Left ventricle myocardium inferior (tissue), 1 donor: ENCODE data around the gene SNX19. TPM values are rescaled to one million over a fixed set of nuclear protein-coding genes. Genes with fewer than 3 reads are reported as not detected.

Experiments
- DNase-seq: peaks from one replicate; pipeline ENCODE4 v3.0.0-alpha.2; 2020
- H3K27ac ChIP-seq: fragments of 200-600 bp; replicated peaks from 2 replicates; pipeline ENCODE4 v1.8.0; 2021
- H3K27me3 ChIP-seq: fragments of 200-600 bp; 2 replicates; pipeline ENCODE4 v1.8.0; 2021; ENCODE audit warnings: low read depth
- H3K36me3 ChIP-seq: fragments of 200-600 bp; 2 replicates; pipeline ENCODE4 v1.8.0; 2021
- H3K4me1 ChIP-seq: fragments of 200-600 bp; 2 replicates; pipeline ENCODE4 v1.8.0; 2021
- H3K4me3 ChIP-seq: fragments of 200-600 bp; 2 replicates; pipeline ENCODE4 v1.8.0; 2021; ENCODE audit warnings: mild to moderate bottlenecking, moderate library complexity
- H3K9me3 ChIP-seq: fragments of 200-600 bp; replicated peaks from 2 replicates; pipeline ENCODE4 v1.8.0; 2021
- intact Hi-C: fragments of 100-400 bp; cut with micrococcal nuclease; formaldehyde crosslinking; loops from one replicate; pipeline ENCODE4 v1.11.0; 2022
- total RNA-seq: library from RNA; stranded (reverse); fragmentation: NEBNext Ultra II Directional; extraction: Animal tissue kit (Norgen Biotek cat#: 25700); gene quantifications from one replicate; pipeline ENCODE4 v1.2.1, GENCODE V29; 2021
- TF ChIP-seq, protein P1 (sequence below): fragments of 200-600 bp; IDR thresholded peaks from 2 replicates; pipeline ENCODE4 v1.8.0; 2021; ENCODE audit warnings: antibody characterized with exemption, mild to moderate bottlenecking, borderline replicate concordance
- donor health status: DM: no; HTN: yes; CAD: no; lungs with severe emphysema.

SNX19 gene
- total RNA-seq, 1 donor from 2014 or later = 56.0 TPM

DNA sequence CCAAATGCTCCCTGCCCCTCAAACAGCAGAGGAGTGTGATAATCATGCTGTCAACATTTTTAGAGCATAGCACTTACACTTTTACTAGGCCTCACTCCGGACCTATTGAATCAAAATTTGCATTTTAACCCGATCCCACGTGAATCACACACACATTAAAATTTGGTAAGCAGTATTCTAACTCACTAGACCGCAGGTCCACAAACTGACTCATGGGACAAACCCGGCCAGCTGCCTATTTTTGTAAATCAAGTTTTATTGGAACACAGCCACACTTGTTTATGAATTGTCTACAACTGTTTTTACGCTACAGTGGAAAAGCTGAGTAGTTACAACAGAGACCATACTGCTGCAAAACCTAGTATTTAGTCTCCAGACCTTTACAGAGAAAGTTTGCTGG is 43.3 kb downstream of the SNX19 start:
- peaks cover 61% of the 10 kb centered on the region for H3K4me1 ChIP-seq
- no peak for DNase-seq
- intact Hi-C loops = no loop called here
- H3K27me3 ChIP-seq = no peaks in the 10 kb centered on the region
- H3K4me3 ChIP-seq = no peak overlapping the region
- TF ChIP-seq, protein P1, sequence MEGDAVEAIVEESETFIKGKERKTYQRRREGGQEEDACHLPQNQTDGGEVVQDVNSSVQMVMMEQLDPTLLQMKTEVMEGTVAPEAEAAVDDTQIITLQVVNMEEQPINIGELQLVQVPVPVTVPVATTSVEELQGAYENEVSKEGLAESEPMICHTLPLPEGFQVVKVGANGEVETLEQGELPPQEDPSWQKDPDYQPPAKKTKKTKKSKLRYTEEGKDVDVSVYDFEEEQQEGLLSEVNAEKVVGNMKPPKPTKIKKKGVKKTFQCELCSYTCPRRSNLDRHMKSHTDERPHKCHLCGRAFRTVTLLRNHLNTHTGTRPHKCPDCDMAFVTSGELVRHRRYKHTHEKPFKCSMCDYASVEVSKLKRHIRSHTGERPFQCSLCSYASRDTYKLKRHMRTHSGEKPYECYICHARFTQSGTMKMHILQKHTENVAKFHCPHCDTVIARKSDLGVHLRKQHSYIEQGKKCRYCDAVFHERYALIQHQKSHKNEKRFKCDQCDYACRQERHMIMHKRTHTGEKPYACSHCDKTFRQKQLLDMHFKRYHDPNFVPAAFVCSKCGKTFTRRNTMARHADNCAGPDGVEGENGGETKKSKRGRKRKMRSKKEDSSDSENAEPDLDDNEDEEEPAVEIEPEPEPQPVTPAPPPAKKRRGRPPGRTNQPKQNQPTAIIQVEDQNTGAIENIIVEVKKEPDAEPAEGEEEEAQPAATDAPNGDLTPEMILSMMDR = no peak
- H3K27ac ChIP-seq = peak overlapping the region; percentile 77
- peaks cover 41% of the 10 kb centered on the region for H3K36me3 ChIP-seq
- no peaks in the 10 kb centered on the region for H3K9me3 ChIP-seq

GRCh38 chr11:130872513-130872912 is 43.8 kb downstream of the SNX19 start:
- no peaks in the 10 kb centered on the region for H3K27me3 ChIP-seq
- intact Hi-C loops = no loop called here
- DNase-seq = no peak
- H3K27ac ChIP-seq = peak overlapping the region; percentile 77
- TF ChIP-seq, protein P1 = no peak
- H3K9me3 ChIP-seq = no peaks in the 10 kb centered on the region
- peaks cover 36% of the 10 kb centered on the region for H3K36me3 ChIP-seq
- H3K4me1 ChIP-seq = peaks cover 57% of the 10 kb centered on the region
- no peak overlapping the region for H3K4me3 ChIP-seq

DNA sequence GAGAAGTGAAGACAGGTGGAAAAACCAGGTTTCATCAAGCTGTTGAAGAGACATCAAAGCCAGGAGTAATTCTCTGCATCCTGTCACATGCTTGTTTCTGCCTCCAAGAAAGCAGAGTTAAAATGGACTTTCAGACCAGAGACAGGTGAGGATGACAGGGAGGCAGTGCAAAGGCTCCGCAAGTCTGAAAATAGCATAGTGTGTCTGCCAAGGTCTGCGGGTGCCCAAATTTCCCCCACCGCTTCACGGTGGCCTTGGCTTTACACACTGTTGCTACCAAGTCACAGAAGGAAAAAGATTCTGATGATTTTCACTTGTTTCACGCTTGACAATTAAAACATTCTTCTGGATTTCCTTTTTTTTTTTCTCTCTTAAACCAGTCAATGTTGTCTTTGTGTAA is 44.2 kb downstream of the SNX19 start:
- no peak for DNase-seq
- Histone ChIP-seq H3K4me3 (no peak overlapping the region), H3K27me3 (no peaks in the 10 kb centered on the region), H3K9me3 (no peaks in the 10 kb centered on the region), H3K36me3 (peaks cover 32% of the 10 kb centered on the region), H3K27ac (peak overlapping the region; percentile 77), H3K4me1 (peaks cover 57% of the 10 kb centered on the region)
- TF ChIP-seq, protein P1 = no peak
- intact Hi-C loops = no loop called here

GRCh38 chr11:130871616-130872015 is 44.7 kb downstream of the SNX19 start:
- peaks cover 56% of the 10 kb centered on the region for H3K4me1 ChIP-seq
- intact Hi-C loops = no loop called here
- no peak for DNase-seq
- TF ChIP-seq, protein P1 = no peak
- H3K4me3 ChIP-seq = no peak overlapping the region
- no peaks in the 10 kb centered on the region for H3K27me3 ChIP-seq
- peak overlapping the region; percentile 77 for H3K27ac ChIP-seq
- H3K9me3 ChIP-seq = no peaks in the 10 kb centered on the region
- peaks cover 27% of the 10 kb centered on the region for H3K36me3 ChIP-seq

DNA sequence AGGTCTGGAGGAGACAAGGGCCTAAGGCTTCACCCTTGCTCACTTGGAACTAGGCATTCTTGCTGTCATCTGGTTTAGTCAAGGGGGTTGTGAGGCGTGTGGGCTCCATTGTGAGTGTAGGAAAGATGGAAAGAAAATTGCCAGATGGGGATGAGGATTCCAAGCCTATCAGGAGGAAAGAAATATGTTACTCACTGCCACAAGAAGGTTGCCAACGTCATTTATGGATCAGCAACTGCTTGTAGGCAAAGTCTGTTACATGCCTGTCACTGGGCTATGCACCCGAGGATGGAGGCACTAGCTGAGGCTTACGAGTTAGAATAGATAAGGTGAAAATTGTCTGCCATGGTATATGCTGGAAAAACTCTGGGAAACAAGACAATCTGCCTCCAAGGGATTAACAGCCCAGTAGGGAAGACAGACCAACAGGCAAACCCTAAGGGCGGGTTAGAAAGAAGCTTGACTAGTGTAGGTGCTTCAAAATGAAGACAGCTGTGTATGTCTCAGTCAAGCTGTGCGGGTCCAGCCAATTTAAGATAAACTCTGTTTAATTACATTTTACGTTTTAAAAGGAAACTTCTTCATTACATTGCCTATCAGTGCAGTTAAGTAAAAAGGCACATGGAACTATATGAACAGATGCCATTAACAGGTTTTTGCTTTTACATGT is 47.4 kb downstream of the SNX19 start:
- Histone ChIP-seq H3K27me3 (no peaks in the 10 kb centered on the region), H3K4me3 (no peak overlapping the region), H3K9me3 (no peaks in the 10 kb centered on the region), H3K27ac (no peak overlapping the region), H3K36me3 (peaks cover 1% of the 10 kb centered on the region), H3K4me1 (peaks cover 61% of the 10 kb centered on the region)
- intact Hi-C loops = no loop called here
- TF ChIP-seq, protein P1 = no peak
- no peak for DNase-seq
